ENCODE data around the gene ARL15.

ARL15 gene

DNA sequence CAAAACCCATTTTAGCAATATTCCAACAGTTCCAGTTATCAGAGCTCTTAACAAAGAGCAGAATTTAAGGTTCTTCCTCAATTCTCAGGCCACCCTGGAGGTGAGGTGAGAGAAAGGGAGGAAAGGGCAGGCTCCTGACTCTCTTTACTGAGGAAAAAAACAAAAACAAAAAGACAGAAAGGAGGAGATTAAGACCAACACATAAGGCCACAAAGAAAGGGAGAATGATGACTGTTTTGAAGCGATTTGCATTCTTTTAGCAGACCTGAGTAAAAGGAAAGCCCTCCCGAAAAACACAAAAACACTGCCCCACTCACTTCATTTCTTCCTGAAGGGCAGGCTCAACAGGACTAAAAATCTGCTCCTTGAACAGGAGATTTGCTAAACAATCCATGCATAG, 300.5 kb downstream of the ARL15 start:
- no peaks in the 10 kb centered on the region; the same call in 1 of the 2 replicates for H3K9me3 ChIP-seq (ENCODE audit: insufficient read depth, low read depth, low read length)
- no peaks in the 10 kb centered on the region for H3K27me3 ChIP-seq (ENCODE audit: insufficient read depth, low read length, poor library complexity, severe bottlenecking)
- H3K9ac ChIP-seq (ENCODE audit: low read depth, low read length, poor library complexity, severe bottlenecking): no peak overlapping the region
- TF ChIP-seq EZH2phosphoT487 (IDR thresholded peaks at IDR 0.05; ENCODE audit: borderline replicate concordance) (no peak), CTCF (conservative IDR thresholded peaks at IDR 0.05; ENCODE audit: low read length) (no peak)
- H3K9me2 ChIP-seq (replicated peaks; ENCODE audit: low read depth, low read length): no peaks in the 10 kb centered on the region
- H3K79me2 ChIP-seq (ENCODE audit: insufficient read depth, low read length): no peaks in the 10 kb centered on the region
- no peak overlapping the region for H3K4me3 ChIP-seq (ENCODE audit: low read length, poor library complexity, severe bottlenecking)
- no peaks in the 10 kb centered on the region for H3K36me3 ChIP-seq (ENCODE audit: insufficient read depth, low read length)
- H2AFZ ChIP-seq (ENCODE audit: low read length): no peak overlapping the region
- H4K20me1 ChIP-seq (ENCODE audit: insufficient read depth, low read length, poor library complexity, severe bottlenecking): no peaks in the 10 kb centered on the region
- H3F3A ChIP-seq (ENCODE audit: low read depth): no peaks in the 10 kb centered on the region
- H3K4me2 ChIP-seq (ENCODE audit: low read depth, low read length, poor library complexity, severe bottlenecking): no peak overlapping the region
- no peaks in the 10 kb centered on the region for H3K4me1 ChIP-seq (ENCODE audit: insufficient read depth, low read length, poor library complexity, severe bottlenecking)

GRCh38 chr5:54009357-54009756, 301.0 kb downstream of the ARL15 start:
- Histone ChIP-seq H3K9me3 (ENCODE audit: insufficient read depth, low read depth, low read length) (no peaks in the 10 kb centered on the region; the same call in 1 of the 2 replicates), H3K4me1 (ENCODE audit: insufficient read depth, low read length, poor library complexity, severe bottlenecking) (no peaks in the 10 kb centered on the region), H3K79me2 (ENCODE audit: insufficient read depth, low read length) (no peaks in the 10 kb centered on the region), H3K4me3 (ENCODE audit: low read length, poor library complexity, severe bottlenecking) (no peak overlapping the region), H2AFZ (ENCODE audit: low read length) (no peak overlapping the region), H3K4me2 (ENCODE audit: low read depth, low read length, poor library complexity, severe bottlenecking) (no peak overlapping the region), H3F3A (ENCODE audit: low read depth) (no peaks in the 10 kb centered on the region), H3K27me3 (ENCODE audit: insufficient read depth, low read length, poor library complexity, severe bottlenecking) (no peaks in the 10 kb centered on the region), H3K9ac (ENCODE audit: low read depth, low read length, poor library complexity, severe bottlenecking) (no peak overlapping the region), H3K36me3 (ENCODE audit: insufficient read depth, low read length) (no peaks in the 10 kb centered on the region), H3K9me2 (replicated peaks; ENCODE audit: low read depth, low read length) (no peaks in the 10 kb centered on the region), H4K20me1 (ENCODE audit: insufficient read depth, low read length, poor library complexity, severe bottlenecking) (no peaks in the 10 kb centered on the region)
- TF ChIP-seq CTCF (conservative IDR thresholded peaks at IDR 0.05; ENCODE audit: low read length): no peak

- H3K9ac ChIP-seq (ENCODE audit: low read depth, low read length, poor library complexity, severe bottlenecking): no peak overlapping the region
- no peaks in the 10 kb centered on the region for H3K9me2 ChIP-seq (replicated peaks; ENCODE audit: low read depth, low read length)
- no peak overlapping the region for H2AFZ ChIP-seq (ENCODE audit: low read length)
- H4K20me1 ChIP-seq (ENCODE audit: insufficient read depth, low read length, poor library complexity, severe bottlenecking): no peaks in the 10 kb centered on the region
- TF ChIP-seq EZH2phosphoT487 (IDR thresholded peaks at IDR 0.05; ENCODE audit: borderline replicate concordance) (no peak), CTCF (conservative IDR thresholded peaks at IDR 0.05; ENCODE audit: low read length) (no peak)
- no peaks in the 10 kb centered on the region for H3F3A ChIP-seq (ENCODE audit: low read depth)
- H3K4me2 ChIP-seq (ENCODE audit: low read depth, low read length, poor library complexity, severe bottlenecking): no peak overlapping the region
- H3K4me1 ChIP-seq (ENCODE audit: insufficient read depth, low read length, poor library complexity, severe bottlenecking): no peaks in the 10 kb centered on the region
- H3K79me2 ChIP-seq (ENCODE audit: insufficient read depth, low read length): no peaks in the 10 kb centered on the region
- no peaks in the 10 kb centered on the region for H3K9me3 ChIP-seq (ENCODE audit: insufficient read depth, low read depth, low read length)
- no peaks in the 10 kb centered on the region for H3K36me3 ChIP-seq (ENCODE audit: insufficient read depth, low read length)
- no peaks in the 10 kb centered on the region for H3K27me3 ChIP-seq (ENCODE audit: insufficient read depth, low read length, poor library complexity, severe bottlenecking)
- no peak overlapping the region for H3K4me3 ChIP-seq (ENCODE audit: low read length, poor library complexity, severe bottlenecking)
Measured at GRCh38 chr5:54007827-54008777, 302.3 kb downstream of the ARL15 start.

Data from Loucy (cell line).